Measurements from ENCODE around the gene WFDC1.

DNA sequence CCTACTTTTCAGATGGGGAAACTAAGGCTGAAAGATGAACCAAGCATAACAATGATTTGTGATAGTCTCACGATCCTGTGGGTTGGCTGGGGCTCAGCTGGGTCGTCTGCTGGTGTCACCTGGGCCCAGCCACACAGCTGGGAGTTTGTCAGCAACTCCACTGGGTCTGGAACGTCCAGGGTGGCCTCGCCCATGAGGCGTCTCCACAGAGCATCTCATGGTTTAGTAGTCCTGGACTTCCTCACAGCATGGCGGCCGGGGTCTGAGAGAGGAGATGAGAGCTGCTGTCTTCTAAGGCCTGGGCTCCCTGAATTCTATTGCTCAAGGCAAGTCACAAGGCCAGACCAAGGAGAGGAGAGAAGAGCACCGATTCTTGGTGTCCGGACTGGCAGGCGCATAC lies 24.1 kb upstream of the WFDC1 start:
- TF ChIP-seq, protein P1, sequence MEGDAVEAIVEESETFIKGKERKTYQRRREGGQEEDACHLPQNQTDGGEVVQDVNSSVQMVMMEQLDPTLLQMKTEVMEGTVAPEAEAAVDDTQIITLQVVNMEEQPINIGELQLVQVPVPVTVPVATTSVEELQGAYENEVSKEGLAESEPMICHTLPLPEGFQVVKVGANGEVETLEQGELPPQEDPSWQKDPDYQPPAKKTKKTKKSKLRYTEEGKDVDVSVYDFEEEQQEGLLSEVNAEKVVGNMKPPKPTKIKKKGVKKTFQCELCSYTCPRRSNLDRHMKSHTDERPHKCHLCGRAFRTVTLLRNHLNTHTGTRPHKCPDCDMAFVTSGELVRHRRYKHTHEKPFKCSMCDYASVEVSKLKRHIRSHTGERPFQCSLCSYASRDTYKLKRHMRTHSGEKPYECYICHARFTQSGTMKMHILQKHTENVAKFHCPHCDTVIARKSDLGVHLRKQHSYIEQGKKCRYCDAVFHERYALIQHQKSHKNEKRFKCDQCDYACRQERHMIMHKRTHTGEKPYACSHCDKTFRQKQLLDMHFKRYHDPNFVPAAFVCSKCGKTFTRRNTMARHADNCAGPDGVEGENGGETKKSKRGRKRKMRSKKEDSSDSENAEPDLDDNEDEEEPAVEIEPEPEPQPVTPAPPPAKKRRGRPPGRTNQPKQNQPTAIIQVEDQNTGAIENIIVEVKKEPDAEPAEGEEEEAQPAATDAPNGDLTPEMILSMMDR (conservative IDR thresholded peaks at IDR 0.05; ENCODE audit: low read depth, low read length) = no peak
- TF ChIP-seq SMC3 (IDR thresholded peaks at IDR 0.05; ENCODE audit: low read depth, low read length) (no peak), CHD1 (IDR thresholded peaks at IDR 0.05; ENCODE audit: low read depth, low read length) (no peak), MXI1 (IDR thresholded peaks at IDR 0.05; ENCODE audit: borderline replicate concordance, low read depth, low read length) (no peak), POLR2A (IDR thresholded peaks at IDR 0.05; ENCODE audit: low read depth, low read length) (no peak), FOS (IDR thresholded peaks at IDR 0.05; ENCODE audit: low read depth, low read length) (no peak), BHLHE40 (IDR thresholded peaks at IDR 0.05; ENCODE audit: low read depth, low read length) (no peak), CEBPB (IDR thresholded peaks at IDR 0.05; ENCODE audit: low read depth, low read length) (no peak), RFX5 (IDR thresholded peaks at IDR 0.05; ENCODE audit: low read depth, low read length) (no peak)
- TF ChIP-seq, protein P2, sequence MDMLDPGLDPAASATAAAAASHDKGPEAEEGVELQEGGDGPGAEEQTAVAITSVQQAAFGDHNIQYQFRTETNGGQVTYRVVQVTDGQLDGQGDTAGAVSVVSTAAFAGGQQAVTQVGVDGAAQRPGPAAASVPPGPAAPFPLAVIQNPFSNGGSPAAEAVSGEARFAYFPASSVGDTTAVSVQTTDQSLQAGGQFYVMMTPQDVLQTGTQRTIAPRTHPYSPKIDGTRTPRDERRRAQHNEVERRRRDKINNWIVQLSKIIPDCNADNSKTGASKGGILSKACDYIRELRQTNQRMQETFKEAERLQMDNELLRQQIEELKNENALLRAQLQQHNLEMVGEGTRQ (IDR thresholded peaks at IDR 0.05; ENCODE audit: low read depth, low read length) = no peak

Data from IMR-90 (cell line).